Mucosa of rectum (tissue), 2 donors: ENCODE measurements around the gene RAB40A.

ENCODE experiments used
- H3K27ac ChIP-seq, 2 donors: one replicate each; pipeline ENCODE4 v1.7.0; 2013; ENCODE audit warnings: inconsistent platforms in 2 of 2, low read depth in 2 of 2, low read length in 2 of 2
- H3K27me3 ChIP-seq, 2 donors: one replicate each; pipeline ENCODE4 v1.7.0; 2013; ENCODE audit warnings: low read length in 2 of 2; ENCODE audit not compliant: control insufficient read depth in 2 of 2, insufficient read depth in 2 of 2
- H3K36me3 ChIP-seq, 2 donors: one replicate each; pipeline ENCODE4 v1.7.0; 2013; ENCODE audit warnings: low read length in 2 of 2; ENCODE audit not compliant: control insufficient read depth in 2 of 2, insufficient read depth in 2 of 2
- H3K4me1 ChIP-seq, 2 donors: one replicate each; pipeline ENCODE4 v1.7.0; 2013; ENCODE audit warnings: low read length in 2 of 2, mild to moderate bottlenecking in 1 of 2; ENCODE audit not compliant: control insufficient read depth in 2 of 2, insufficient read depth in 2 of 2
- H3K4me3 ChIP-seq, 2 donors: one replicate each; pipeline ENCODE4 v1.7.0; 2013; ENCODE audit warnings: low read length in 2 of 2
- H3K9ac ChIP-seq, 2 donors: one replicate each; pipeline ENCODE4 v1.7.0; 2013; ENCODE audit warnings: low read length in 2 of 2, low read depth in 1 of 2, mild to moderate bottlenecking in 1 of 2
- H3K9me3 ChIP-seq, 2 donors: one replicate each; pipeline ENCODE4 v1.7.0; 2013; ENCODE audit warnings: low read length in 2 of 2; ENCODE audit not compliant: control insufficient read depth in 2 of 2
- donor health status: healthy.
- donor health status: Normal muscosa, but diverticular disease.

The RAB40A gene

DNA sequence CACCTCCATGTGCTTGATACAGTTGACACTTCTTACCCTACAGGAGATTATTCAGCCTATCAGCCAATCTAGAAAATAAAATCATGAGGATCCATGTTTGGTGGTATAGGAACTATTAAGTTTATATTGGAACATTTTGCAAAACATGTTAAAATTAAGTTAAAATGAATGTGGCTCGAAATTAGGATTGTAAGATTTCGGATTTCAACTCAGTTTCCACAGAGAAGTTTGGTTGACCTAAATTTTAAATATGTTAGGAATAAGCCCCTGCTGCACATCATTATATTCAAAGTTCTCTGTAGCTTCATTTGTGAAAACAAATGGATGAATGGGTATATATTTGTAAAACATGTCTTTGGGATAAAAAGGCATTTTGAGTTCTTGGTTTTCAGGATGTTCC, at the start of gene RAB40A:
Gene RAB40A, minus strand, starts transcription at position 101 of the 400 bp plus-strand sequence. CDS start 18,733 bp downstream, outside the sequence.
- Histone ChIP-seq H3K4me1 (no peaks in the 10 kb centered on the region), H3K36me3 (no peaks in the 10 kb centered on the region), H3K4me3 (no peak within 1 kb of the TSS), H3K9me3 (no peaks in the 10 kb centered on the region), H3K27me3 (no peaks in the 10 kb centered on the region), H3K9ac (no peak within 1 kb of the TSS), H3K27ac (no peak within 1 kb of the TSS)

DNA sequence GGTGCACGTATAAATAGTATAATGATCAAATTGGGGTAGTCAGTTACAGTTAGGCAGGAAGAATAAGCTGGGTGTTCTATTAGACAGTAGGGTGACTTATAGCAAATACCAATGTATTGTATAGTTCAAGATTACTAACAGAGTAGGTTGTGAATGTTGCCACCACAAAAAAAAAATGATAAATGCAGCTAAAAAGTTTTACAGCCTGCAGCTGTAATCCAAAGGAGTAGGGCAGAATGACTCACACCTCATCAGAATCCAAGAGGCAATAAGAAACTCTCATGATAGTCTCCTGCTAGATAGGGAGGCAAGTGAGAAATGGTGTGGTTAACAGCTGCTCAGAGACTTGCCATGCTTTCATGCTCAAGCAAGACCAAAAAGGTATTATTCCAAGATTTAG, 46.5 kb upstream of the RAB40A start:
- no peak overlapping the region for H3K27ac ChIP-seq
- H3K4me3 ChIP-seq: no peak overlapping the region
- no peaks in the 10 kb centered on the region for H3K9me3 ChIP-seq
- H3K9ac ChIP-seq: no peak overlapping the region
- no peaks in the 10 kb centered on the region for H3K36me3 ChIP-seq
- H3K4me1 ChIP-seq: no peaks in the 10 kb centered on the region
- H3K27me3 ChIP-seq: no peaks in the 10 kb centered on the region

DNA sequence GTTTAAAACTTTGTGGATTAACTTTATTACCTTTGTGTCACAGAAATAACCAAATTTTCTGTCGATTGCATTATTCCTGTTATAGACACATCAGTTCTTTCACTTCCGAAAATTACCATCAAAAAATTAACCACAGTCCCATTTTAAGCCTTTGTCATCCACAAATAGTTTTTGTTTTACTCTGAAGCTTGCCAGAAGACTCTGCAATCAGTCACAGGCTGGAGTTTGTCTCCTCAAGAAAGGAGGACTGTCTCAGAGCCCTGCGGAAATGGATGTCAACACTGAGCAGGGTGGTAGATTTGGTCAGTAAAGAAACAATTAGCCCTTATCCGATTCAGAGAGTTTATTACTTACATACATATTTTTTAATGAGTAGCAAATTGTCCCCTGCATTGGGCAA, 45.9 kb upstream of the RAB40A start:
- no peaks in the 10 kb centered on the region for H3K36me3 ChIP-seq
- H3K9ac ChIP-seq: no peak overlapping the region
- no peaks in the 10 kb centered on the region for H3K9me3 ChIP-seq
- no peaks in the 10 kb centered on the region for H3K4me1 ChIP-seq
- H3K27me3 ChIP-seq: no peaks in the 10 kb centered on the region
- no peak overlapping the region for H3K27ac ChIP-seq
- no peak overlapping the region for H3K4me3 ChIP-seq

- no peaks in the 10 kb centered on the region for H3K36me3 ChIP-seq
- H3K9me3 ChIP-seq: no peaks in the 10 kb centered on the region
- H3K4me1 ChIP-seq: no peaks in the 10 kb centered on the region
- H3K27ac ChIP-seq: no peak overlapping the region
- H3K27me3 ChIP-seq: no peaks in the 10 kb centered on the region
- no peak overlapping the region for H3K9ac ChIP-seq
- H3K4me3 ChIP-seq: no peak overlapping the region
Measured at GRCh38 chrX:103562801-103563200, 43.5 kb upstream of the RAB40A start.

DNA sequence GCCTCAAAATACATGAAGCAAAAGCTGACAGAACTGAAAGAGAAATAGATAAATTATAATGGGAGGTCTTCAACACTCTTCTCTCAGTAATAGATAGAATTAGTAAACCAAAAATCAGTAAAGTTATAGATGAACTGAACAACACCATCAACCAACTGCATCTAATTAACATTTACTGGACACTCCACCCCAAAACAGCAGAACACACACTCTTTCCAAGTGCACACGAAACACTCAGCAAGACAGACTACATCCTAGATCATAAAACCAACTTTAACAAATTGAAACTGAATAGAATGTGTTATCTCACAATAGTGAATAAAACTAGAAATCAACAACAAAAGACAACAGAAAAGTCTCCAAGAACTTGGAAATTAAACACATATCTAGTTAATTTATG, 41.0 kb upstream of the RAB40A start:
- no peaks in the 10 kb centered on the region for H3K9me3 ChIP-seq
- no peak overlapping the region for H3K27ac ChIP-seq
- no peak overlapping the region for H3K9ac ChIP-seq
- H3K4me3 ChIP-seq: no peak overlapping the region
- H3K27me3 ChIP-seq: no peaks in the 10 kb centered on the region
- no peaks in the 10 kb centered on the region for H3K36me3 ChIP-seq
- no peaks in the 10 kb centered on the region for H3K4me1 ChIP-seq

DNA sequence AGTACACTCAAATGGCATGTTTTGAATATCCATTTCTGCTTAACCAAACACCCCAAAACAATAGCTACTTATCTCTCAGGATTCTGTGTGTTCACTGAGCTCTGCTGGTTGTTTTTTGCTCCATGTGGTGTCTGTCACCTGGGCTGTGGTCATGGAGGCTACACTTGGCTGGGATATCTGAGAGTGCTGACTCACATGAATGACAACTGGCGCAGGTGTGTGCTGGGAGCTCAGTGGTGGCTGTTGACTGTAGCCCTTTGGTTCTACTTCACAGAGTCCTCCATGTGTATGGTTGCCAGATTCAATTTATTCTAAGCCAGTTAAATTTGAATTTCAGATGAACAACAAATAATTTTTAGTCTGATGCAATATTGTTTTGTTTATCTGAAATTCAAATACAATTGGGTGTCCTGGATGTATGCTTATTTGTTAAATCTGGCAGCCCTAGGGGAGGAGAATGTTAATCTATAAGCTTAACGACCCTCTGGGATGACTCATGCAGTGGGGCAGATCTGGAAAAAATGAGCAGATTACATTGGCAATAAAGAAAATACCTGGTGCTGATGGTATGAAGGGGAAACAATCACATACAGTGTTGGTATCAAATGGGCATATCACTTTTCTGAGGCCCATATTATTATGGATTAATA, 37.8 kb upstream of the RAB40A start:
- Histone ChIP-seq H3K9me3 (no peaks in the 10 kb centered on the region), H3K27ac (no peak overlapping the region), H3K9ac (no peak overlapping the region), H3K4me1 (no peaks in the 10 kb centered on the region), H3K4me3 (no peak overlapping the region), H3K27me3 (no peaks in the 10 kb centered on the region), H3K36me3 (no peaks in the 10 kb centered on the region)

- no peaks in the 10 kb centered on the region for H3K4me1 ChIP-seq
- no peaks in the 10 kb centered on the region for H3K27me3 ChIP-seq
- H3K27ac ChIP-seq: no peak overlapping the region
- H3K9ac ChIP-seq: no peak overlapping the region
- peak overlapping the region; percentile 17 to 71 for H3K4me3 ChIP-seq
- no peaks in the 10 kb centered on the region for H3K9me3 ChIP-seq
- no peaks in the 10 kb centered on the region for H3K36me3 ChIP-seq
Measured at GRCh38 chrX:103554687-103555424, 35.6 kb upstream of the RAB40A start.

GRCh38 chrX:103552236-103552635, 32.9 kb upstream of the RAB40A start:
- Histone ChIP-seq H3K27me3 (no peaks in the 10 kb centered on the region), H3K4me1 (no peaks in the 10 kb centered on the region), H3K4me3 (no peak overlapping the region), H3K36me3 (no peaks in the 10 kb centered on the region), H3K9ac (no peak overlapping the region), H3K27ac (no peak overlapping the region), H3K9me3 (no peaks in the 10 kb centered on the region)

DNA sequence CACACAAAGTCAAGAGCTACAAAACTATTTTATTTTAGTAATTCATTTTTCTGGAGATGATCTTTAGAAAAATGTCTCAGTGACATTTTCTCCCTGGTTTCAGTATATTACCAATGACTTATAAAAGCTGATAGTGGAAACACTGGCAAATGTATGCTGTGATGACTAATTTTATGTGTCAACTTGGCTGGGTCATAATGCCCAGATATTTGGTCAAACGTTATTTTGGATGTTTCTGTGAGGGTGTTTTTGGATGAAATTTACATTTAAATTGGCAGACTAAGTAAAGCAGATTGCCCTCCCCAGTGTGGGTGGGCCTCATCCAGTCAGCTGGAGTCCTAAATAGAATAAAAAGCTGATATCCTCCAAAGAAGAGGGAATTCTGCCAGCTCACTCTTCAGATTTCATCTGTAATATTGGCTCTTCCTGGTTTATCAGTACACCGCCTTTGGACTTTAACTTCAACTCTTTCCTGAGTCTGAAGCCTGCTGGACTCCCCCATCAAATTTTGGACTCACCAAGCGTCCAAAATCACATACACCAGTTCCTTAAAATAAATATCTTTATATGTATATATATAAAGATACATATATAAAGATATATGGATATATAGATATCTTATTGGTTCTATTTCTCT, 31.2 kb upstream of the RAB40A start:
- no peak overlapping the region for H3K9ac ChIP-seq
- no peaks in the 10 kb centered on the region for H3K36me3 ChIP-seq
- no peaks in the 10 kb centered on the region for H3K4me1 ChIP-seq
- no peaks in the 10 kb centered on the region for H3K9me3 ChIP-seq
- no peak overlapping the region for H3K4me3 ChIP-seq
- H3K27ac ChIP-seq: no peak overlapping the region
- H3K27me3 ChIP-seq: no peaks in the 10 kb centered on the region

DNA sequence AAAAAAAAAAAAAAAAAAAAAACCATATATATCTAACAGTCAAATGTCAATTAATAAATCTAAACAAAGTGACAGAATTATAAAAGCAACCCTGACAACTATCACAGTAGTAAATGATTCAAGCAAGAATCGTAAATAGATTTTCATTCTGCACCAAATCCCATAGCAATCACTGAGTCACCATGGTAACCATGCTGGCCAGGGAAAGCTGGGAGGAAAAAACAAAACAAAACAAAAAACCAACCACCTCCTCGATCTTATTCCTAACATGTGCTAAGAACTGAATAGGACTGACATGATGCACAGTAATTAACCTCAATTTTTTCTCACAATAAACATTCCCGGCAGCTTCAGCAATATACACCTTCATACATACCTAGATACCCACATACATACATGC, 30.6 kb upstream of the RAB40A start:
- H3K9me3 ChIP-seq: no peaks in the 10 kb centered on the region
- no peak overlapping the region for H3K9ac ChIP-seq
- H3K4me3 ChIP-seq: no peak overlapping the region
- no peaks in the 10 kb centered on the region for H3K27me3 ChIP-seq
- no peaks in the 10 kb centered on the region for H3K36me3 ChIP-seq
- H3K27ac ChIP-seq: no peak overlapping the region
- H3K4me1 ChIP-seq: no peaks in the 10 kb centered on the region
